Measurements from ENCODE around the gene C1QTNF1. TPM values are rescaled to one million over a fixed set of nuclear protein-coding genes. Genes with fewer than 3 reads are reported as not detected.
A peak's percentile ranks its signal among the peaks of the same experiment; 100 is the strongest.

The C1QTNF1 gene
- total RNA-seq, 1 donor from 2014 or later: 9.4 TPM

DNA sequence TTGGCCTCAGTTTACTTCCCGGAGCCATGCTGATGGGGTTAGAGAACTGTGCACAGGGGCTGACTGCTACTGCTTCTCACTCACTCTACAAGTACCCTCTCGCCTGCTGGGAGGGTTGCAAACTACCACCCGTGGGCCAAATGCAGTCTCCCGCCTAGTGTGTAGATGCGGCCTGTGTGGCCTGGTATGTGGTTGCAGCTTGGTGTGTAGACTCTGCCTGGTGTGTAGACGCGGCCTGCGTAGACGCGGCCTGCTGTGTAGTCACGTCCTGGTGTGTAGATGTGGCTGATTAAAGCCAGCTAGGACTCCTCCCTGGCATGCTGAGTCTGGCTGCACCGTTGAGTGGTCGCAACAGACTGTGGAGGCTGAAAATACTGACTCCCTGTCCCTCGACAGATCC lies 21.7 kb upstream of the C1QTNF1 start:
- no peak for DNase-seq (ENCODE audit: extremely low spot score, unreplicated experiment)
- H3K4me3 Mint-ChIP-seq: peak overlapping the region; percentile 11
- H3K27me3 Mint-ChIP-seq: no peaks in the 10 kb centered on the region
- no peak overlapping the region for H3K27ac Mint-ChIP-seq
- peaks cover 7% of the 10 kb centered on the region for H3K36me3 Mint-ChIP-seq
- H3K9me3 Mint-ChIP-seq: no peaks in the 10 kb centered on the region
- H3K4me1 Mint-ChIP-seq (ENCODE audit: unreplicated experiment): peaks cover 9% of the 10 kb centered on the region
- no peak for TF ChIP-seq CTCF (conservative IDR thresholded peaks at IDR 0.05)

DNA sequence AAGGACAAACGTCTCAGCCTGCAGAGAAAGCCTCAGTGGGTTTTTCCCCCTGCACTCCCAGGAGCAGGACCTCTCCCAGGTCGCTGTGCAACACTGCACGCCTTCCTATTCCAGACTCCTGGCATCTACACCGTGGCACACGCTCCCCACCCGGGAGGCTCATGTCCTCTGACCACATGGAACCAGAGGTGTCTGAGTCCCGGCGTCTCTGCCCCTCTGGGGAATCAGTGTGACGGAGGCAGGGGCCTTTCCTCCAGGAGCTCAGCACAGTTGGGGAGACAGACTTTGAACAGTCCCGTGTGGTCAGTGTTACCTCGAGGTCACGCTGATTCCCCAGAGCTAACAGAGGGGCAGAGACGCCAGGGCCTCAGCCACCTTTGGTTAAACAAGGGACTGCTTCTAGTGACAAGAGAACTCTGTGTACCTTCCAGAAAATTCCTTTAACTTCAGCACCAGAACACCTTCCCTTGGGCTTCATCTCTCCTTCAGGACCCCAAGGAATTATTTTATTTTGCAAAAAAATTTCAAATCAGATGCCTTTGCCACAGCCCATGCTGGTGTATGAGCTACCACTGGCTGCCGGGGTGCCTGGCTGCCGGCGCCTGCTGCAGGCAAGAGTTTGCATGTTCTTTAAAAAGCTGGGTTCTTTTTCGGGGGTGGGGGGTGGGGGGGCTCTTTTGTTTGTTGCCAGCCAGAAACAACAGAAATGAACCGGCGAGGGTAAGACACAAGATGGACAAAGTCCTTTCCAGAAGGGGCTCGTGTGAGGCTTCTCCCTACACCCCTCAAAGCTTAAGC lies 21.0 kb upstream of the C1QTNF1 start:
- peaks cover 9% of the 10 kb centered on the region for H3K4me1 Mint-ChIP-seq (ENCODE audit: unreplicated experiment)
- DNase-seq (ENCODE audit: extremely low spot score, unreplicated experiment): no peak
- no peaks in the 10 kb centered on the region for H3K9me3 Mint-ChIP-seq
- no peak for TF ChIP-seq CTCF (conservative IDR thresholded peaks at IDR 0.05)
- peaks cover 7% of the 10 kb centered on the region for H3K36me3 Mint-ChIP-seq
- no peak overlapping the region for H3K27ac Mint-ChIP-seq
- no peaks in the 10 kb centered on the region for H3K27me3 Mint-ChIP-seq
- H3K4me3 Mint-ChIP-seq: peak overlapping the region; percentile 11

DNA sequence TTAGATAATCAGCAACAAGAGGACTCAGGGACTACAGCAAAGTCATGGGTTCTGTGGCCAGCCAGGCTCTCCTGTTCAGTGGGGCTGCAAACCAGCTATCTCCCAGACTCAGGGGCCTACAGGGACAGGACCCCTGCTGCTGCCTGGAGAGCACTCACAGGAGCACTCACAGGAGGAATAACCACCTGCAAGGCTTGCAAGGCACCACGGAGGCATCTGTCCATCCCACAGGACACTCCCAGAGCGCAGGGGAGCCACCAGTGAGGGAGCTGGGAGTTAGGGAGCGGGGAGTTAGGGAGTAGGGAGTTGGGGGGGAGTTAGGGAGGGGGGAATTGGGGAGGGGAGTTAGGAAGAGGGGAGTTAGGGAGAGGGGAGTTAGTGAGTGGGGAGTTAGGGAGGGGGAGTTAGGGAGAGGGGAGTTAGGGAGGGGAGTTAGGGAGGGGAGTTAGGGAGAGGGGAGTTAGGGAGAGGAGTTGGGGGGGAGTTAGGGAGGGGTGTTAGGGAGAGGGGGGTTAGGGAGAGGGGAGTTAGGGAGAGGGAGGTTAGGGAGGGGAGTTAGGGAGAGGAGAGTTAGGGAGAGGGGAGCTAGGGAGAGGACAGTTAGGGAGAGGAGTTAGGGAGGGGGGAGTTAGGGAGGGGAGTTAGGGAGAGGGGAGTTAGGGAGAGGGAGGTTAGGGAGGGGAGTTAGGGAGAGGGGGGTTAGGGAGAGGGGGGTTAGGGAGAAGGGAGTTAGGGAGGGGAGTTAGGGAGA lies 20.1 kb upstream of the C1QTNF1 start:
- Mint-ChIP-seq H3K4me1 (ENCODE audit: unreplicated experiment) (peaks cover 15% of the 10 kb centered on the region), H3K27me3 (no peaks in the 10 kb centered on the region), H3K4me3 (no peak overlapping the region), H3K36me3 (peaks cover 11% of the 10 kb centered on the region), H3K9me3 (no peaks in the 10 kb centered on the region), H3K27ac (no peak overlapping the region)
- DNase-seq (ENCODE audit: extremely low spot score, unreplicated experiment): no peak
- TF ChIP-seq CTCF (conservative IDR thresholded peaks at IDR 0.05): no peak

DNA sequence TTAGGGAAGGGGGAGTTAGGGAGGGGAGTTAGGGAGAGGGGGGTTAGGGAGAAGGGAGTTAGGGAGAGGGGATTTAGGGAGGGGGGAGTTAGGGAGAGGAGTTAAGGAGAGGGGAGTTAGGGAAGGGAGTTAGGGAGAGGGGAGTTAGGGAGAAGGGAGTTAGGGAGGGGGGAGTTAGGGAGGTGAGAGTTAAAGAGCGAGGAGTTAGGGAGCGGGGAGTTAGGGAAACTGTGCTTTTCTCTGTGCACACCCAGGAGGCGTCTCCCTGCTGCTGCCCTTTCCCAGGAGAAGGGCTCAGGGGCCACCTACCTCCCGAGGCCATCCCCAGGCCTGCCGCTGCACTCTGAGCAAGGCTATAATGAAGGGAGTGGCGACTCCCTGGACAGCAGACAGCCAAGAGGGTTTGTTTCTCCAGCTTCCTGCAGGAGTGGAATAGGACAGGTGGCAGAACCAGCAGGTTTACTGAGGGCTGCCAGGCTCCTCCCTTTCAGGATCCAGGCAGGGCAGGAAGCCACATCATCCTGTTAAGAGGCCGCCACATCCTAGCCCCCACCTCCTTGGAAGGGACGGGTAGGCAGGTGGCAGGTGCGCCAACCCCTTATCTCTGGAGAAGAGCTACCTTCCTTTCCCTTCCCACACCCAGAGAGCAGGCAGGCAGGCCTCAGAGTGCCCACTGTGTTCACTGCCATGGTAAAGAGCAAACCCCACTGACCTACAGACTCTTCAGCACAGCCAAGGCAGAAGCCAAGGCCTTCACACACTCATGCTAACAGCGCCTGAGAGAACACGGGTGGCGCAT lies 18.7 kb upstream of the C1QTNF1 start:
- TF ChIP-seq CTCF (conservative IDR thresholded peaks at IDR 0.05): no peak
- H3K27me3 Mint-ChIP-seq: no peaks in the 10 kb centered on the region
- peaks cover 18% of the 10 kb centered on the region for H3K4me1 Mint-ChIP-seq (ENCODE audit: unreplicated experiment)
- peaks cover 7% of the 10 kb centered on the region for H3K36me3 Mint-ChIP-seq
- H3K4me3 Mint-ChIP-seq: peak overlapping the region; percentile 47
- peak overlapping the region; percentile 78 for H3K27ac Mint-ChIP-seq
- H3K9me3 Mint-ChIP-seq: no peaks in the 10 kb centered on the region
- no peak for DNase-seq (ENCODE audit: extremely low spot score, unreplicated experiment)

- no peak for TF ChIP-seq CTCF (conservative IDR thresholded peaks at IDR 0.05)
- no peaks in the 10 kb centered on the region for H3K9me3 Mint-ChIP-seq
- no peaks in the 10 kb centered on the region for H3K27me3 Mint-ChIP-seq
- H3K4me3 Mint-ChIP-seq: peak overlapping the region; percentile 47
- H3K36me3 Mint-ChIP-seq: peaks cover 7% of the 10 kb centered on the region
- no peak for DNase-seq (ENCODE audit: extremely low spot score, unreplicated experiment)
- H3K4me1 Mint-ChIP-seq (ENCODE audit: unreplicated experiment): peaks cover 25% of the 10 kb centered on the region
- H3K27ac Mint-ChIP-seq: peak overlapping the region; percentile 78
Observed at GRCh38 chr17:79006046-79006445, 17.9 kb upstream of the C1QTNF1 start.
